Stimulated activated CD4-positive, alpha-beta T cell treated with anti-CD3 and anti-CD28 coated beads, TNF-alpha, amount 100 ng/mL, for 24 hours (primary cell): Measurements from ENCODE around the gene PDE3B.

Experiments
- DNase-seq, 3 experiments: peaks; one replicate each; pipeline ENCODE4 v3.0.0-alpha.2; 2020; ENCODE audit warnings: low read depth in 3 of 3

The PDE3B gene

DNA sequence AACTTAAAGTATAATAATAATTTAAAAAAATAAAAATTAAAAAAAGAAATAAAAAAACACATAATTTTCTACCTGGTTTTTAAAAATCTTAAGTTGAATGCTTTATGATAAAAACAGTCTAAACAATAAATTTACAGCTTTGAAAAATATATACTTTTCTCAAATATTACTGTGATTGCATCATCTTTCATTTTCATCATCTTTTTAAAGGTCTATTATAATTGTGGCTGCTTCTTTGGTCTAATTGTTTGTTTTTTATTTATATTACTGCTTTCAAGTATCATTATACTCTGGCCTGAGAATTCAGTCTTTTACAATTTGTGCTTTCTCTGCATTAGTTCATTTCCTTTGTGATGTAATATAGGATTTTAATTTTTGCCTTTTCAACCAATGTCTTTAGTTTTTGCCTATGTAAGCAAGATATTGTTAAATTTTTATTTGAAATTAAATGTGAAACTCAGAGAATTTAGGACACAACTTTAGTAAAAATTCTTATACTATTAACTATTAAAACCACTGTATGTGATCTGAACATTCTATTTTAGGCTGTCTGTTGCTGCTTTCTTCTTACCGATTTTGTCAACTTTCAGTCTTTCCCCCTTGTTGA is 241.2 kb downstream of the PDE3B start:
- DNase-seq, result no peak

DNA sequence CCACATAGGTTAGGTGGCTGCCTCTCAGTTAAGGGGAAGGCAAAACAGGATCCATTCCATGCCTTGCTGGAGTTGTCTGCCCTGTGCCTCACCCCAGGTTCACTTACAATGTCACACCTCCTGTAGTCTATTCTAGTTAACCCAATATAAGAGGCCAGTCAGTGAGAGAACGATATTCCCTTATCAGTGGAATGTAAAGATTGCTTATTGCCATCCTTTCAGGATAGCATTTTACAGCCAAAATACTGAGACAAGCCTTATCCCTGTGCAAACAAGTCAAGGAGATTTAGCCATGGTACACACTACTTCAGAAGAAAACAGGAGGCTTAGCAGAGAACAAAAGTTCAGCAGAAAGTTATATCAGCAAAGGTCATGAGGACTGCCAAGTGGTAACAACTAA is 242.9 kb downstream of the PDE3B start:
- no peak for DNase-seq

DNA sequence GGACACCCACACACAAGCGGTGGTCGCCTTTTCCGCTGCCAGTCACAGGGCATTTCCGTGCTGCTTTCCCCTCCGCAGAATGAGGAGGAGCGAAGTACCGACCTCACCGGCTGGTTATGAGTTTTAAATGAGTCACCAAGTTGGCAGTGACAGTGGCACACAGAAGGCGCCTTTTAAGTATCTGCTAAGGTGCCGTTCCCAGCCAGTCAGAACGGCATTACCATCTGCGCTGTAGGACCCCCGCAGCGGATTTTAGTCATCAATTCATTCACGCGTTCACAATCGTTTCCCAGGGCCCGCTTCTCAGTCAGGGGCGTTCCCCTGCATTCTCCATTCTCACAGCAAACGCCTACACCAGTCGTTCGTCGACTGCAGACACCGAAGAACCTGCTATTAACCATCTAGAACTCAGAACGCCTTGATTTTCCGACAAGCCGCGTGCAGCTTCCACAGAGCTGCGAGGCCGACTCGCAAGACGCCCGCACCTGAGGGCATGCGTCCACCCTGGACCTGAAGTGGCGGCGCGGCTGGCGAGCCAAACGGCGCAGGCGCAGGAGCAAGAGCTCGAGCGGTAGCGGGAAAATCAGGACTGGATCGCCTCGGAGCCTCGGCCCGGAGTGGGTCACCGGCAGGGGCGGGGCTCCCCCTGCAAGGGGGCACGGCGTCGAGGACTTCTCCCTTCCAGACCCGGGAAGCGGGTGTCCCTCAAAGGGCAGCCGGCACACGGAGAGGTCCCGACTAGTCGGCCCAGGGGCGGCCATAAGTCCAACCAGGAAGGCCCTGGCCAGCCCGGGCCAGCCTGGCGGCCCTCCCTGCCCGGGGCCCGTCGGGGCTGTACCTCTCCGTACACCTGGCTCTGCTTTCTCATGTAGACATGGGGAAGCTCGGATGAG is 247.8 kb downstream of the PDE3B start:
- DNase-seq, result peak; percentile 67 to 78 (median 74)

DNA sequence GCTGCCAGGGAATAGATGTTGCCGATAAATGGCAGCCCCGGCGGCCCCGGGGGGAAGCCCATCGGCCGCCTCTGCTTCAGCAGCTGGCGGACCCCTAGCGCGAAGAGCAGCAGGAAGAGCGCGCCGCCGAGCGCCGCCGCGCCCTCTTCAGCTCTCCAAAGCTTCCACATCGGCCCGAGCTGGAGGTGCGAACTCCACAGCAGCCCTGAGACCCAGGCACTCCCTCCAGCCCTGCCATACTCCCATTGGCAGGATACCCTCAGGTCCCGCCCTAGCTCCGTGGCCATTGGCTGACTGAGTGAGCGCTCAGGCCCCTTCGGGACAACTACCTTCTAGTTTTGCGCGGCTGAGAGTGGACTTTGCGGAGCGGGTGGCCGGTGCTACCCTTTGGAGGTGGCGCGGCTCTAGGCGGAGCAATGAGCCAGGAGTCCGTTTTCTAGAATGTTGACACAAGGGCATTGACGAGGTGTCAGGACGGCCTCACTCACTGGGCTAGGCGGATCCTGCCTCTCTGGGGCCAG is 248.5 kb downstream of the PDE3B start, which contains the start of gene CYP2R1:
CYP2R1 (minus strand) TSS at position 196 of the 521 bp plus-strand sequence; CDS start at position 170, 26 bp downstream.
- peak; percentile 71 to 85 (median 80) for DNase-seq

GRCh38 chr11:14892577-14892976 is 249.0 kb downstream of the PDE3B start:
- DNase-seq, result no peak

DNA sequence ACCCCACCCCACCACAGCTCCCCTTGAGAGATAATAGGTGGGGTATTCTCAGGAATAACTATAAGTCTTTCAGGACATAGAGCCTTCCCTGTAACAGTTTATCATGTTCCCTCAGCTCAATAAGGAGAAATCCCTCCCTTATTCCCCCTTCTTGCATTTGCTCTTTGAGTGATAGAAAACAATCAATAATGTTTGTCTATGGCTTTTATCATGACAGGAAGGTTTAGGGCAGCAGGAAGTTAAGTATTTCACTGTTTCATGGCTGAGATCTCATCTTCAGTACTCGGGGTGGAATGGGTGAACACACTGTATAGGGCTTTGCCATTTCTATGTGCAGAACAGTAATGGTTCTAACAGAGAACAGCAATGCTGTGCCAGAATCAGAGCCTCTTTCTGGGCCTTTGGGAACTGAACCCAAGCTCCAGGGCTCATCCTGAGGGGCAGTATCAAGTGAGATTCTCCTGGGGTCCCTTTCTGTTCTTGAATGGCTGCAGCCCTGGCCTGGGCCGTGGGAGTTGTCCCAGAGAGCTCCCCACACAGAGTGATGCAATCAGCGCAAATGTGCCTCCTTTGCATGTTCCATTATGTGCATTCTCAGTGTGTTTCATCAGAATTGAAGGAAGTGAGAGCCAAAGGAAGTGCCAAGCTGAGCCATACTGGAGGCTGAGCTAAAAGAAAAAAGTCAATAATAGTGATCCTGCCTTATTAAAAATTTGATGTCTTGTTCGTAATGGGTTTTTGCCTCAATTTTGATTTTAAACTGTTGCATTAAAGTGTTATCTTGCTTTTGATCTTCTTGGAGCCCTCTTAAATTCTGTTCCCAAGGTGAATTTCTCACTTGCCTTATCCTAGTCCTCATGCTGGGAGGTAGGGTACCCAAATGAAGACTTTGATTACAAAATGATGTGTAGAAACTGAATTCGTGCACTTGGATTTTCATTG is 251.3 kb downstream of the PDE3B start:
- DNase-seq, result no peak

GRCh38 chr11:14898355-14898754 is 254.8 kb downstream of the PDE3B start:
- DNase-seq, result no peak

- no peak for DNase-seq
Observed at GRCh38 chr11:14898906-14899305, 255.3 kb downstream of the PDE3B start.

DNA sequence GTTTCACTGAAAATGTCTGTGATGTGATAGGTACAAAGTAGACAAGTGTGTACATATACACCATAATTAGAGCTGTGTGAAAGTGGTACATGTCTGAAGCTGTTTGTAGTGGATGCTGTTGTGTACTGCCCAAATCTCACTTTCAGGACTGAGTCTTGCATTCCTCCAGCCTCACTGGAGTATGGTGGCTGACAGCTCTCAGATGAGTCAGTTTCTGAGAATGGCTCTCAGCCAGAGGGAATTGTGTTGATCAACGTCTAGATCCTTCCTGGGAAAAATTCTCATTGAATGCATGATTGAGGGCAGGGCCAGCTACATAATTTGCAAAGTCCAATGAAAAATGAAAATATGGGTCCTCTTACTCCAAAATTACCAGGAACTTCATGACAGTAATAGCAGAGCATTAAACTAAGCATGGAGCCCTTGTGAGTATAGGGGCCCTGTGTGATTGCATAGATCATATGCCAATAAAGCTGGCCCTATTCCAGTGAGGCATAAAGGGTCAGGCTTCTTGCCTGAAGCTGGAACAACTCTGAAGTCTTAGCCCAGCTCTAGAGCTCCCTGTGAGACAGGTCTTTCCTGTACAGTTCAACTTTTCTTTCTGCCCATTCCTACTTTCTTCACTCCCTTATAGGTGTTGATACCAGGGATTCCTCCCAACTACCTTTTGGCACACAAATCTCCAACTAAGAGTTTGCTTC is 259.2 kb downstream of the PDE3B start:
- no peak for DNase-seq

DNA sequence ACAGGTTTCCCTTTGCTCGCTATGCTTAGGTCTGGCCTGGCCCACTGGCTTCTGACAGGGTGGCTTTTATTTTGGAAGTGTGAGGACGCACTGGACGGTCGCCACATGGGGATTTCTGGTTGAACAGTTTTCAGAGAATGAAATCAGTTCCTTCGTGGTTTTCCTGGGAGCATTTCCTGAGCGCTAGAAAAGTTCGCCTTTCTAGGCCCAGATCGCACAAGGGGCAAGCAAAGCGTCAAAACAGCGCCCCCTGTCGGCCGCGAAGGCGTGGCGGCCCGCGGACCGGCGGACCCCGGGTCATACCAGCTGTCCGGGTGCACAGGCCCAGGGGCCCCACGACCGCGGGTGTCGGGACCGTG is 261.1 kb downstream of the PDE3B start:
- DNase-seq, result peak; percentile 67 to 79 (median 73)

DNA sequence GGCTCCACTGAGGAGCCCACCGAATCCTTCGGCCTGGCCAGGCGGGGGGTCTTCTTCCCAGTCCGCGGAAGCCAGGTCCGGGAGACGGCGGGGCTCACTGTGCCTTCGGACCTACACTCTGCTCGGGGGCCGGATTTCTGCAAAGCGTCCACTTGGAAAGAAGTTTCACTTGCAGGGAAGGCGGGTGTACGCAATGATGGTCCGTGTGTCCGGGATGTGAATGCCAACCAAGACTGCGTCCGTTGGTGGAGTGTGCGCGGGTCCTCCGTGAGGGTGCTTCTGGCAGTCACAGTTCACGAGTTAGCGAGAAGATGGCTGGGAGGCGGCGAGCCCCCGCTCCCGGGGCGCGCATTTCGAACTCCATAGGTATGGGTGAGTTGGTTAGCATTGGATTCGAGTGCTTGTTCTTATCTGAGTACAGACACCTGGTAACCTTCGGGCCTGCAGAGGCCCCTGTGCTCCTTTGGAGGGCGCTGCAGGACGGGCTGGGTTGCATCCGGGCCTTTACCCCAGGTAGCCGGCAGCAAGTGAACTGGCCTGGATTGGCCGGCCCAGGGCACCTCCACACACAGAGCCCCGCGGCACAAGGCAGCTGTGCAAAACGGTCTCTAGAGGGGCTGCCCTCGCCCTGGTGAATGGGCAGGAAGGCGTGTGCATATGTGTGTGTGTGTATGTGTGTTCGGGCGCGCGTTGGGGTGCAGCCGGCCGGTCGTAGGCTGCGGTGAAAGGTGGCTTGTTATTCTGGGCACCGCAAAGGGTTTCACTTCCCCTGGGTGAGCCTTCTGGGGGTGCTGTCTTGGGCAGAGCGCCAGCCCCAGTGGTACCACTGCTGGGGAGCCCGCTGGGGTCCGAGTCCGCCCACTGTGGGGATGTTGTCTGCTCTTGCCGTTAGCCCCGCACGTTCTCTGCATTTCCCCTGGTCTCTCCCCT is 261.8 kb downstream of the PDE3B start:
- DNase-seq, result peak; percentile 41 to 65 (median 51)

GRCh38 chr11:14906578-14906977 is 263.0 kb downstream of the PDE3B start:
- DNase-seq, result no peak

- no peak for DNase-seq
Observed at GRCh38 chr11:14906993-14907392, 263.4 kb downstream of the PDE3B start.

- peak; percentile 69 to 84 (median 77) for DNase-seq
Observed at GRCh38 chr11:14907411-14908213, 264.0 kb downstream of the PDE3B start.

DNA sequence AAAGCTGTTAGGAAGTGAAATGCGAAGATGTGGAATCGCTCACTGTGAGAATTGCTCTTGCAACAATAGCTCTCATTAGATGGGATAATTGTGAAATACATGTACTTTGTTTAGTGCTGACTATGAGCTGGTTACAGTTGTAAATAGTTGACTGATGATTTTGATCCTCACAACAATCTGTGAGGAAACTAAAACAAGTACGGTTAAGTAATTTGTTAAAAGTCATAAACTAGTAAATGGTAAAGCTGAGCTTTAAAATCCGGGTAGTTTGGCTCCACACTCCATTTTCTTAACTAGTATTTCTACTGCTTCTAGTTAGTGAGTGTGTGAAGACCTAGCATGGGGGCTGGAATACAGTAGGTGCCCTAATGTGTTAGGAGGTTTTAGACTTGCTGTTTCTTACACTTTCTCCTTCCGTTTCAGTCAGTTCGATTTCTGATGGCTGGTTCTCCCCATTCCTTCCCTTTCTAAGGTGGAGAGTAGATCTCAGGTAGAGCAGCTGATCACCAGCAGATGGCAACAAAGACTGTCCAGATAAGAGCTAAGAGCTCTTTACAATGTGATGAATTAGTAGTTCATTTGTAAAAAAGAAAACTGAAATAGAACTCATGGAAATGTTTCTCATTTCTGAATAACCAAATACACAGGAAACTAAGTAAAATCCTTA is 264.7 kb downstream of the PDE3B start:
- no peak for DNase-seq

DNA sequence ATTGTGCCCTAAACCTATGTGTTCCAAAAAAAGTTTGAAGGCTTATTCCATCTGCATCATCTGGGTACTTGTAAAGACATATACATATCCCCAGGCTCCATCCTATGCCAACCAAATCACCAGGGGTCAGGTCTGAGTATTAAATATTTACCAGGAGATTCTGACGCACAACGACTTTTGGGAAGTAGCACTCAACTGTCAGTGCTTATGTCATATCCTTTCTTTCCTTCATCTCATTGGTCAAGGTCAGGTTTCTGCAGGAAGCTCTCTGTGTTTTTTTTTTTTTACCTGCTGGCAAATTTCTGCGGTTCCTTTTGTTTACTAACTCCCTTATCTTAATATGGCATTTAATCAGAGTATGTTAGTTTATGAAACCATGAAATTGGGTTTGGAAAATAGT is 270.9 kb downstream of the PDE3B start:
- DNase-seq, result no peak

DNA sequence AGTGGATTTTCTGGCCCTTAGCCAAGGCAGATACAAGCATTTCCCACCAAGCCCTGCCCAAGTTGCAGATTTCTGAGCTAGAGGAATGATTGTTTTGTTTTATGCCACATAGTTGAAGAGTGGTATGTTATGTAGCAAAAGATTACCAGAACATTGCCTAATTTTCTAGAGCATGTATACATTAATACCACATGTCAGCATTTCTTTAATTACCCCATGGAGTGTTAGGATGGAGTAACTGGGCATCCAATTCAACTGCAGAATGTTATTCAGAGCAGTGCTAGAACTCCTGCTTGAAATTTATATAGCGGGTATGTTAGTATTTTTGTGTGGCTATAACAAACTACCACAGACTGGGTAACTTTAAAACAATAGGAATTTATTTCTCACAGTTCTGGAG is 272.8 kb downstream of the PDE3B start:
- no peak for DNase-seq
